ENCODE results near the gene PRXL2B.

DNA sequence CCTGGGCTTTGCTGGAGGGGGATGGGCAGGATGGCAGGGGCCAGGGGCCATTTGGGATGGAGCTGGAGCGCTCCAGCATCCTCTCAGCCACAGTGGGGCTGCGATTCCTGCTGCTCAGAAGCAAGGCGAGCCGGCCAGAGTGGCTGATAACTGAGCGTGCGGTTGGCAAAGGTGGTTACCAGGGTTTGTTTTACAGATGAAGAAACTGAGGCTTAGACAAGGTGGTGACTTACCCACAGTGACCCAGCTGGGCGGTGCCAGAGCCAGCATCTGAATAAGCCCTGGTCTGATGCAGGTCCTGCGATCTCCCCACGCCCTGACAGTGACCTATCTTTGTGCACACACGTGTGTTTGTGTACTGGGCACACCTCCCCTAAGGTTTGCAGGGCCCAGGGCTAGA lies 5.9 kb upstream of the PRXL2B start:
- TF ChIP-seq CTCF (IDR thresholded peaks at IDR 0.05) (no peak), POLR2A (IDR thresholded peaks at IDR 0.05) (no peak)
